IMR-90 (cell line): ENCODE data around the gene UQCRC1. TPM values are rescaled to one million over a fixed set of nuclear protein-coding genes. Genes with fewer than 3 reads are reported as not detected.

Experiments
- ATAC-seq: fragments of 200-7000 bp; cut with Tn5 transposase; 2 replicates; pipeline ENCODE4 v1.9.1; 2020; ENCODE audit warnings: low read depth, mild to moderate bottlenecking, moderate library complexity
- BruUV-seq: library from RNA; stranded (reverse); fragments of 400-500 nt; replicated peaks from 2 replicates; lab custom pipeline; 2021; lab: Mats Ljungman, UMichigan
- CTCF ChIA-PET: fragments of 300-600 bp; formaldehyde crosslinking; extraction: SDS; loops from one replicate; lab custom pipeline; 2021; ENCODE audit warnings: antibody characterized with exemption; lab: Yijun Ruan, JAX
- POLR2A ChIA-PET: fragments of 300-600 bp; sonication (Branson Sonifier 250); formaldehyde crosslinking; loops from one replicate; lab custom pipeline; 2022; ENCODE audit warnings: antibody characterized with exemption; ENCODE audit not compliant: unreplicated experiment; lab: Charles Lee
- DNase-seq: peaks from one replicate; pipeline ENCODE4 v3.0.0; 2013
- H2AFZ ChIP-seq: replicated peaks from 2 replicates; pipeline ENCODE3; 2013; ENCODE audit warnings: low read length, mild to moderate bottlenecking; ENCODE audit not compliant: poor library complexity
- H2AK5ac ChIP-seq: 2 replicates; pipeline ENCODE4 v1.6.1; 2013; ENCODE audit warnings: low read depth, low read length, inconsistent platforms
- H2AK9ac ChIP-seq: replicated peaks from 2 replicates; pipeline ENCODE3; 2013; ENCODE audit warnings: mild to moderate bottlenecking, low read depth, low read length, moderate library complexity; ENCODE audit not compliant: poor library complexity
- H2BK120ac ChIP-seq: 2 replicates; pipeline ENCODE4 v1.6.1; 2013; ENCODE audit warnings: low read depth, low read length, inconsistent platforms
- H2BK15ac ChIP-seq: 3 replicates; pipeline ENCODE4 v1.6.1; 2013; ENCODE audit warnings: low read depth, low read length, inconsistent platforms
- H2BK20ac ChIP-seq: 2 replicates; pipeline ENCODE4 v1.6.1; 2013; ENCODE audit warnings: low read depth, mild to moderate bottlenecking, inconsistent platforms, low read length, moderate library complexity
- H2BK5ac ChIP-seq: 2 replicates; pipeline ENCODE4 v1.6.1; 2013; ENCODE audit warnings: mild to moderate bottlenecking, low read depth, low read length, inconsistent platforms; ENCODE audit not compliant: poor library complexity, severe bottlenecking
- H3K14ac ChIP-seq: replicated peaks from 2 replicates; pipeline ENCODE4 v1.6.1; 2013; ENCODE audit warnings: low read depth, low read length, inconsistent platforms
- H3K18ac ChIP-seq: 2 replicates; pipeline ENCODE4 v1.6.1; 2013; ENCODE audit warnings: low read depth, low read length, control low read depth
- H3K23ac ChIP-seq: 2 replicates; pipeline ENCODE4 v1.6.1; 2013; ENCODE audit warnings: low read depth, low read length, inconsistent platforms
- H3K27ac ChIP-seq: 2 replicates; pipeline ENCODE4 v1.5.1; 2013; ENCODE audit warnings: mild to moderate bottlenecking, control low read depth, low read length; ENCODE audit not compliant: insufficient read depth
- H3K27me3 ChIP-seq: 2 replicates; pipeline ENCODE4 v1.6.1; 2013; ENCODE audit warnings: low read length; ENCODE audit not compliant: control insufficient read depth, insufficient read depth
- H3K36me3 ChIP-seq: 2 replicates; pipeline ENCODE4 v1.6.1; 2013; ENCODE audit warnings: low read length, mixed read lengths; ENCODE audit not compliant: control insufficient read depth, insufficient read depth
- H3K4ac ChIP-seq: 2 replicates; pipeline ENCODE4 v1.6.1; 2013; ENCODE audit warnings: low read depth, low read length, inconsistent platforms
- H3K4me1 ChIP-seq: 2 replicates; pipeline ENCODE4 v1.6.1; 2013; ENCODE audit warnings: low read length, mixed read lengths; ENCODE audit not compliant: control insufficient read depth, insufficient read depth
- H3K4me2 ChIP-seq: 2 replicates; pipeline ENCODE4 v1.6.1; 2013; ENCODE audit warnings: low read depth, mild to moderate bottlenecking, control low read depth, low read length, moderate library complexity
- H3K4me3 ChIP-seq: 2 replicates; pipeline ENCODE4 v1.5.1; 2013; ENCODE audit warnings: low read depth, mild to moderate bottlenecking, control low read depth, low read length, moderate library complexity; ENCODE audit not compliant: insufficient read depth
- H3K56ac ChIP-seq: 2 replicates; pipeline ENCODE4 v1.6.1; 2013; ENCODE audit warnings: low read length, inconsistent platforms; ENCODE audit not compliant: insufficient read depth; ENCODE audit errors: extremely low read depth
- H3K79me1 ChIP-seq, 2 experiments: 2 replicates each; pipeline ENCODE4 v1.6.1; 2013; ENCODE audit warnings: low read length in 2 of 2, inconsistent platforms in 1 of 2, low read depth in 1 of 2
- H3K9ac ChIP-seq: 2 replicates; pipeline ENCODE4 v1.6.1; 2013; ENCODE audit warnings: low read depth, low read length, control low read depth
- H3K9me1 ChIP-seq: 2 replicates; pipeline ENCODE4 v1.6.1; 2013; ENCODE audit warnings: low read length, inconsistent platforms; ENCODE audit not compliant: insufficient read depth
- H3K9me3 ChIP-seq: 2 replicates; pipeline ENCODE4 v1.6.1; 2013; ENCODE audit warnings: low read length; ENCODE audit not compliant: control insufficient read depth, insufficient read depth
- H4K20me1 ChIP-seq: 2 replicates; pipeline ENCODE4 v1.6.1; 2013; ENCODE audit warnings: low read length, inconsistent platforms; ENCODE audit not compliant: insufficient read depth
- H4K5ac ChIP-seq: 2 replicates; pipeline ENCODE4 v1.6.1; 2013; ENCODE audit warnings: mild to moderate bottlenecking, low read depth, low read length, control low read depth
- H4K8ac ChIP-seq, 2 experiments: 2 replicates each; pipeline ENCODE4 v1.6.1; 2013; ENCODE audit warnings: low read depth in 2 of 2, low read length in 2 of 2, control low read depth in 1 of 2, inconsistent platforms in 1 of 2
- H4K91ac ChIP-seq: 2 replicates; pipeline ENCODE4 v1.6.1; 2013; ENCODE audit warnings: low read depth, low read length, inconsistent platforms; ENCODE audit not compliant: insufficient read depth
- CTCF ChIP-seq: conservative IDR thresholded peaks from 2 replicates; pipeline ENCODE4 v1.5.1; 2012; ENCODE audit warnings: mild to moderate bottlenecking, low read depth, low read length, improper control_type of control experiment
- MAFK ChIP-seq: IDR thresholded peaks from 2 replicates; pipeline ENCODE4 v1.6.1; 2012; ENCODE audit warnings: low read depth, low read length, improper control_type of control experiment
- NFE2L2 ChIP-seq: fragments of 150-350 bp; IDR thresholded peaks from 2 replicates; pipeline ENCODE4 v1.6.1; 2016; ENCODE audit warnings: low read depth, mild to moderate bottlenecking, low read length
- POLR2A ChIP-seq: IDR thresholded peaks from 2 replicates; pipeline ENCODE4 v1.6.1; 2012; ENCODE audit warnings: mild to moderate bottlenecking, low read depth, low read length
- SMC3 ChIP-seq: fragments of 150-350 bp; IDR thresholded peaks from 2 replicates; pipeline ENCODE4 v1.6.1; 2016; ENCODE audit warnings: low read depth, mild to moderate bottlenecking, antibody characterized with exemption, low read length, moderate library complexity
- USF2 ChIP-seq: fragments of 150-350 bp; IDR thresholded peaks from 2 replicates; pipeline ENCODE4 v1.6.1; 2017; ENCODE audit warnings: mild to moderate bottlenecking, antibody characterized with exemption, low read length, low read depth
- WGBS, 2 experiments: methylation state at CpG; one replicate each; pipeline versions ENCODE4 v1.1.5 to v1.1.7; 2013; ENCODE audit warnings: missing lambda C conversion rate in 2 of 2; ENCODE audit not compliant: insufficient read length in 1 of 2; ENCODE audit errors: extremely low coverage in 2 of 2; 5-methylcytosine and 5-hydroxymethylcytosine counted together
- dilution Hi-C: fragments of 300-500 bp; cut with HindIII; formaldehyde crosslinking; loops from one replicate; pipeline ENCODE4 v1.14.3; 2018; ENCODE audit warnings: low sequenced_read_pairs; ENCODE audit not compliant: unreplicated experiment
- in situ Hi-C: fragments of 300-500 bp; cut with MboI; formaldehyde crosslinking; loops from 3 replicates; pipeline ENCODE4 v1.14.3; 2019; ENCODE audit warnings: low sequenced_read_pairs, inconsistent platforms, mixed read lengths
- intact Hi-C: fragments of 100-400 bp; cut with micrococcal nuclease; formaldehyde crosslinking; loops from 2 replicates; pipeline ENCODE4 v1.10.0; 2022
- polyA plus RNA-seq, 3 experiments: library from polyadenylated mRNA; depleted of rRNA; stranded (reverse); fragments of >200 nt; gene quantifications; 2 replicates each; pipeline ENCODE4 v1.2.3, GENCODE V29; 2012; ENCODE audit warnings: low replicate concordance in 1 of 3
- total RNA-seq: library from RNA; depleted of rRNA; stranded (reverse); fragments of >200 nt; gene quantifications from 2 replicates; pipeline ENCODE4 v1.2.3, GENCODE V29; 2012

The UQCRC1 gene
- total and polyA plus RNA-seq, 2 of the 4 experiments (the other 2 are of a cell fraction), result 474 to 1,365 TPM

GRCh38 chr3:48587686-48588085, 21.8 kb downstream of the UQCRC1 start:
- peaks cover 20% of the 10 kb centered on the region for H3K9me1 ChIP-seq
- no peak for TF ChIP-seq POLR2A
- TF ChIP-seq CTCF, result no peak
- no peak for TF ChIP-seq USF2
- no peak for TF ChIP-seq NFE2L2
- no peak for TF ChIP-seq SMC3
- TF ChIP-seq MAFK, result no peak
- H4K91ac ChIP-seq, result no peak overlapping the region
- no peak overlapping the region for H2BK120ac ChIP-seq
- no peak overlapping the region for H4K8ac ChIP-seq
- H2AK9ac ChIP-seq, result peak overlapping the region; percentile 37
- no peak overlapping the region for H3K27ac ChIP-seq
- WGBS, 2 experiments, result 65% methylated on average over 2 of the region's 11 CpGs; no CpG with 5 or more reads in 1 of the 2 experiments
- DNase-seq, result no peak
- H3K23ac ChIP-seq, result no peak overlapping the region
- H3K27me3 ChIP-seq, result no peaks in the 10 kb centered on the region
- H2BK5ac ChIP-seq, result no peak overlapping the region
- H3K9me3 ChIP-seq, result no peaks in the 10 kb centered on the region
- no peak overlapping the region for H3K4me2 ChIP-seq
- no peak overlapping the region for H3K4me3 ChIP-seq
- ChIA-PET POLR2A (no interaction called here), CTCF (no interaction called here)
- no peak overlapping the region for H3K4ac ChIP-seq
- H3K14ac ChIP-seq, result no peak overlapping the region
- no peak overlapping the region for H3K18ac ChIP-seq
- BruUV-seq, result no TSS peak
- H2BK15ac ChIP-seq, result no peak overlapping the region
- H3K9ac ChIP-seq, result no peak overlapping the region
- H2BK20ac ChIP-seq, result no peak overlapping the region
- in situ Hi-C loops (no loop called here), intact Hi-C loops (no loop called here), dilution Hi-C loops (no loop called here)
- no peak overlapping the region for H3K56ac ChIP-seq
- H2AK5ac ChIP-seq, result no peak overlapping the region
- H3K79me1 ChIP-seq, result peaks cover 14 to 45% of the 10 kb centered on the region in 2 experiments
- no peak for ATAC-seq
- H2AFZ ChIP-seq, result no peak overlapping the region
- no peaks in the 10 kb centered on the region; the same call in 1 of the 2 replicates for H4K20me1 ChIP-seq
- peaks cover 85% of the 10 kb centered on the region for H3K36me3 ChIP-seq
- no peaks in the 10 kb centered on the region; the same call in 1 of the 2 replicates for H3K4me1 ChIP-seq
- H4K5ac ChIP-seq, result no peak overlapping the region
